DND-41 (cell line): ENCODE results near the gene TAF1.

Experiments used
- EZH2 ChIP-seq: IDR thresholded peaks from 3 replicates; pipeline ENCODE4 v1.6.1; 2012; ENCODE audit warnings: borderline replicate concordance, low read depth, mild to moderate bottlenecking, moderate library complexity, low read length, inconsistent platforms; ENCODE audit not compliant: severe bottlenecking
- TF ChIP-seq, protein P1 (sequence below): IDR thresholded peaks from 2 replicates; pipeline ENCODE4 v1.5.1; 2012; ENCODE audit warnings: borderline replicate concordance, low read length, moderate library complexity, mild to moderate bottlenecking; ENCODE audit not compliant: poor library complexity, severe bottlenecking; ENCODE audit errors: extremely low read depth

GRCh38 chrX:71367396-71367795, 1.2 kb downstream of the TAF1 start:
- TF ChIP-seq, protein P1, sequence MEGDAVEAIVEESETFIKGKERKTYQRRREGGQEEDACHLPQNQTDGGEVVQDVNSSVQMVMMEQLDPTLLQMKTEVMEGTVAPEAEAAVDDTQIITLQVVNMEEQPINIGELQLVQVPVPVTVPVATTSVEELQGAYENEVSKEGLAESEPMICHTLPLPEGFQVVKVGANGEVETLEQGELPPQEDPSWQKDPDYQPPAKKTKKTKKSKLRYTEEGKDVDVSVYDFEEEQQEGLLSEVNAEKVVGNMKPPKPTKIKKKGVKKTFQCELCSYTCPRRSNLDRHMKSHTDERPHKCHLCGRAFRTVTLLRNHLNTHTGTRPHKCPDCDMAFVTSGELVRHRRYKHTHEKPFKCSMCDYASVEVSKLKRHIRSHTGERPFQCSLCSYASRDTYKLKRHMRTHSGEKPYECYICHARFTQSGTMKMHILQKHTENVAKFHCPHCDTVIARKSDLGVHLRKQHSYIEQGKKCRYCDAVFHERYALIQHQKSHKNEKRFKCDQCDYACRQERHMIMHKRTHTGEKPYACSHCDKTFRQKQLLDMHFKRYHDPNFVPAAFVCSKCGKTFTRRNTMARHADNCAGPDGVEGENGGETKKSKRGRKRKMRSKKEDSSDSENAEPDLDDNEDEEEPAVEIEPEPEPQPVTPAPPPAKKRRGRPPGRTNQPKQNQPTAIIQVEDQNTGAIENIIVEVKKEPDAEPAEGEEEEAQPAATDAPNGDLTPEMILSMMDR, result no peak
- no peak for TF ChIP-seq EZH2
